ENCODE results near the gene FERMT3.

GRCh38 chr11:64176751-64177150 is 29.8 kb upstream of the FERMT3 start:
- TF ChIP-seq POLR2AphosphoS5 (IDR thresholded peaks at IDR 0.05; ENCODE audit: insufficient read depth, low read depth, low read length) (no peak), MYC (IDR thresholded peaks at IDR 0.05; ENCODE audit: low read depth, low read length) (no peak), CTCF (IDR thresholded peaks at IDR 0.05; ENCODE audit: extremely low read depth in 1 of 2, insufficient read depth in 1 of 2, low read depth in 1 of 2, low read length in 2 of 2) (no peak), EZH2 (IDR thresholded peaks at IDR 0.05; ENCODE audit: borderline replicate concordance, low read depth, low read length, severe bottlenecking) (no peak), POLR2A (IDR thresholded peaks at IDR 0.05; ENCODE audit: low read depth, low read length) (no peak), JUN (IDR thresholded peaks at IDR 0.05; ENCODE audit: borderline replicate concordance, insufficient read depth, insufficient read length, low read depth) (no peak), FOS (IDR thresholded peaks at IDR 0.05; ENCODE audit: borderline replicate concordance, insufficient read depth, low read length) (no peak)
- TF ChIP-seq, protein P1, sequence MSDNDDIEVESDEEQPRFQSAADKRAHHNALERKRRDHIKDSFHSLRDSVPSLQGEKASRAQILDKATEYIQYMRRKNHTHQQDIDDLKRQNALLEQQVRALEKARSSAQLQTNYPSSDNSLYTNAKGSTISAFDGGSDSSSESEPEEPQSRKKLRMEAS (IDR thresholded peaks at IDR 0.05; ENCODE audit: insufficient read depth, insufficient read length) = no peak

Data from endothelial cell of umbilical vein (primary cell).